A549 (cell line): Measurements from ENCODE around the gene PTPRE.

Source experiments
- CEBPB ChIP-seq, 2 experiments: fragments of >200 bp in 1 of 2; sonication (Bioruptor Twin) in 1 of 2; formaldehyde crosslinking in 1 of 2; IDR thresholded peaks; 2 replicates each; pipeline ENCODE4 v1.6.1; 2012 to 2016
- CHD2 ChIP-seq: fragments of 150-350 bp; IDR thresholded peaks from 2 replicates; pipeline ENCODE4 v1.6.1; 2014; ENCODE audit warnings: low read length; ENCODE audit not compliant: partially characterized antibody
- CTCF ChIP-seq: fragments of >200 bp; sonication (Bioruptor Twin); formaldehyde crosslinking; IDR thresholded peaks from 3 replicates; pipeline ENCODE4 v1.5.1; 2016
- ESRRA ChIP-seq: fragments of 150-350 bp; IDR thresholded peaks from 2 replicates; pipeline ENCODE4 v1.6.1; 2014; ENCODE audit warnings: mild to moderate bottlenecking, low read length, borderline replicate concordance
- JUN ChIP-seq, 2 experiments: fragments of >200 bp; sonication (Bioruptor Twin); formaldehyde crosslinking; IDR thresholded peaks; 2 replicates in 1 of 2; 3 replicates in 1 of 2; pipeline ENCODE4 v1.6.1; 2016 to 2017
- POLR2A ChIP-seq: IDR thresholded peaks from 2 replicates; pipeline ENCODE4 v1.6.1; 2012; ENCODE audit warnings: mild to moderate bottlenecking, low read length
- REST ChIP-seq: fragments of 200-600 bp; sonication (generic); IDR thresholded peaks from 2 replicates; pipeline ENCODE4 v1.6.1; 2016; ENCODE audit warnings: antibody characterized with exemption, mild to moderate bottlenecking, moderate library complexity
- USF2 ChIP-seq: fragments of 450-650 bp; IDR thresholded peaks from 2 replicates; pipeline ENCODE4 v1.6.1; 2014; ENCODE audit warnings: antibody characterized with exemption

GRCh38 chr10:127920306-127921074 is 13.6 kb downstream of the PTPRE start:
- TF ChIP-seq CTCF (no peak), CHD2 (no peak), CEBPB (IDR thresholded peaks at IDR 0.05) (no peak), POLR2A (no peak), REST (no peak), JUN (IDR thresholded peaks at IDR 0.05) (no peak), USF2 (no peak), ESRRA (no peak)
